Activated naive CD8-positive, alpha-beta T cell (primary cell): ENCODE results near the gene PLPP3.

Source experiments
- H3K27ac Mint-ChIP-seq: one replicate; pipeline ENCODE4 v1.8.0; 2021; ENCODE audit warnings: mixed read lengths
- H3K27me3 Mint-ChIP-seq: one replicate; pipeline ENCODE4 v1.8.0; 2021; ENCODE audit warnings: mixed read lengths
- H3K36me3 Mint-ChIP-seq: one replicate; pipeline ENCODE4 v1.8.0; 2021; ENCODE audit warnings: mixed read lengths
- H3K4me1 Mint-ChIP-seq: one replicate; pipeline ENCODE4 v1.8.0; 2021; ENCODE audit warnings: low read depth, mixed read lengths
- H3K4me3 Mint-ChIP-seq: one replicate; pipeline ENCODE4 v1.8.0; 2021; ENCODE audit warnings: mild to moderate bottlenecking, mixed read lengths
- H3K9me3 Mint-ChIP-seq: one replicate; pipeline ENCODE4 v1.8.0; 2021; ENCODE audit warnings: low read depth, mixed read lengths

PLPP3 gene

DNA sequence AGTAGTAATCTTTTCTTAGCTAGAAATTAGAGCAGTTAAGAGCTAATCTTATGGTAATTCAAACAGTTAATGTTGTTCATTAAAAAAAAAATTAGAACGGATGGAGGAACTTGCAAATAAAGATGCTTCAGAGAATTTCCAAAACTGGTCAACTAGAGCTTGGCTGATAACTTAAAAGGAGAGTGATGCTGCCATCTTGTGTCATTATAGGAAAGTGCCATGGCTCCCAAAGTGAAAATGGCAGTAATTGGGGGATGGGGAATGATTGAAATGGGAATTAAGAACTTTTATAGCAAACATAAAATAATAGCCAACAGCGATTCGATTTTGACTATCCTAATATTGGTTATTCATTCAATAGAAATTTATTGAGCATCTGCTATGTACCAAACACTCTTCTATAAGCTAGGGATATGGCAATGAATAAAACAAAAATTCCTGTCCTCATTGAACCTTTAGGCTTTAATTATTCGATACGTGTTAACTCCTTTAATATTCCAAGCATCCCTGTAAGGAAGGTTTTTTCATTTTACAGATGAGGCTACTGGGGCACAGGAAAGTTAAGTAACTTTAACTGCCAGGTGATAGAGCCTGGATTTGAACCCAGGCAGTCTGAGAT, 5.7 kb upstream of the PLPP3 start:
- Mint-ChIP-seq H3K4me1 (no peaks in the 10 kb centered on the region), H3K4me3 (no peak overlapping the region), H3K36me3 (no peaks in the 10 kb centered on the region), H3K27ac (no peak overlapping the region), H3K27me3 (peaks cover 4% of the 10 kb centered on the region), H3K9me3 (no peaks in the 10 kb centered on the region)

DNA sequence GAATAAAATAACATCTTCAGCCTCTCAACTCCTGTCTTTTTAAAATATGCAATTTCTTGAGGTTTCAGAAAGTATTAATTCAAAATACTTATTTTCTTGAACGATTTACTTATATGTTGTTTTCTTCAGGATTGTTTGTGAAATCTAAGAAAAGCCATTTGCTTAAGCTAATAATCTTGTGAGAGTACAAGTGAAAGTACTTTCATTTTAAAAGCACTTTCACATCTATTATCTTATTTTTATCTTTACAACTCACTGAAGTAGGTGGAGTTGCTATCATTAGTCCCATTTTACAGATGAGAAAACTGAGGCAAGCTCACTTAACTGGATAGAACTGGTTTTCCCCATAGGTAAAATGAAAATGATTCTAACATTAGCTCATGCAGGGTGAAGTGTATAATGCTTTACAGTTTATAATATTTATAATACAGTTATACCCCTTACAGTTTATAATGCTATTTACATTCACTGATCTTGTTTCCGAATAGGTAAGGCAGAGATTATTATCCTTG, 4.7 kb upstream of the PLPP3 start:
- Mint-ChIP-seq H3K4me3 (no peak overlapping the region), H3K27ac (no peak overlapping the region), H3K4me1 (peaks cover 3% of the 10 kb centered on the region), H3K9me3 (no peaks in the 10 kb centered on the region), H3K36me3 (no peaks in the 10 kb centered on the region), H3K27me3 (peaks cover 7% of the 10 kb centered on the region)

DNA sequence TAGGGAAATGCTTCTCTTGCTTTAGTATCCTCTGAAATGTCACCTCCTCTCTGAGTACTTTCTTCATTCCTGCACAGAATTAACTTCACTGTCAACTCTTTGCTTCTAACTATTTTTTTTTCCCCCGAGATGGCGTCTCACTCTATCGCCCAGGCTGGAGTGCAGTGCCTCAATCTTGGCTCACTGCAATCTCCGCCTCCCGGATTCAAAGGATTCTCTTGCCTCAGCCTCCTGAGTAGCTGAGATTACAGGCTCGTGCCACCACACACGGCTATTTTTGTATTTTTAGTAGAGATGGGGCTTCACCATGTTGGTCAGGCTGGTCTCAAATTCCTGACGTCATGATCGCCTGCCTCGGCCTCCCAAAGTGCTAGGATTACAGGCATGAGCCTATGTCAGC, 1.4 kb upstream of the PLPP3 start:
- no peak overlapping the region for H3K4me3 Mint-ChIP-seq
- H3K36me3 Mint-ChIP-seq: no peaks in the 10 kb centered on the region
- H3K27me3 Mint-ChIP-seq: peaks cover 21% of the 10 kb centered on the region
- H3K4me1 Mint-ChIP-seq: peaks cover 10% of the 10 kb centered on the region
- H3K27ac Mint-ChIP-seq: no peak overlapping the region
- H3K9me3 Mint-ChIP-seq: no peaks in the 10 kb centered on the region

DNA sequence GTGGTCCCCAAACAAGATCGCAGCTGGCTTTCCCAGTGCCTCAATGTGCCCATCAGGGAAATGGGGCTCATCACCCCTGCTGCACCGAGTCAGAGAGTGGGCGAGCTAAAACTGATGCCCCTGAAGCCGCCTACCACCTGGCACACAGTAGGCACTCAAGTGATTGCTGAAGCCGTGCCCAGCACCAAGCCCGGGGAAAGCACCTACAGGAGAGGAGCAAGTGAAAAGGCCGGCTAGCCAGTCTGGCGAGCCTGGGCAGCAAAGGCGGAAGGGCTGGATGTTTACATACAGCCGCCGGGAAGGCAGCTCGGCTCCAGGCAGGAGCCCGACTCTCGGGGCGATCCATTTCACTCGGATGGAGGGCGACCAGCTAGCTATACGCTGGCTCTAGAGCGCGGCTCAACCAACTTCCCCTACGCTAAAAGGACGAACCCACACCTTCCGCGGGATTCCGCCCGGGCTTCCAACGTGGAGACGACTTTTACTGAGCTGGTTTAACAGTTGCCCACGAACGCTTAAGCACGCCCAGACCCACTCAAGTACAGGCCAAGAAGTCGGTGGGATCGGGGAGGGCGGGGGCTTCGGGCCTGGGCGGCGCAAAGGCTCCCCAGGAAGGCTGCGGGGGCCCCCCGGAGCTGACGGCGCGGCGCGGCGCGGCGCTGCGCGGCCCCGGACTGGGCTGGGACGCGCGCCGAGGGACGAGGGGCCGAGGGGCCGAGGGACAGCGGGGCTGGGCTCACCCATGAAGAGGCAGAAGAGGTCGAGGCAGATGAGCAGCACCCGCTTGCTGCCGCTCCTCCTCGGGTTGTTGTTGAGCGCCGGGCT, 1.0 kb downstream of the PLPP3 start:
- Mint-ChIP-seq H3K27ac (no peak overlapping the region), H3K4me1 (peaks cover 10% of the 10 kb centered on the region), H3K36me3 (no peaks in the 10 kb centered on the region), H3K4me3 (peak overlapping the region; percentile 75), H3K27me3 (peaks cover 21% of the 10 kb centered on the region), H3K9me3 (no peaks in the 10 kb centered on the region)

DNA sequence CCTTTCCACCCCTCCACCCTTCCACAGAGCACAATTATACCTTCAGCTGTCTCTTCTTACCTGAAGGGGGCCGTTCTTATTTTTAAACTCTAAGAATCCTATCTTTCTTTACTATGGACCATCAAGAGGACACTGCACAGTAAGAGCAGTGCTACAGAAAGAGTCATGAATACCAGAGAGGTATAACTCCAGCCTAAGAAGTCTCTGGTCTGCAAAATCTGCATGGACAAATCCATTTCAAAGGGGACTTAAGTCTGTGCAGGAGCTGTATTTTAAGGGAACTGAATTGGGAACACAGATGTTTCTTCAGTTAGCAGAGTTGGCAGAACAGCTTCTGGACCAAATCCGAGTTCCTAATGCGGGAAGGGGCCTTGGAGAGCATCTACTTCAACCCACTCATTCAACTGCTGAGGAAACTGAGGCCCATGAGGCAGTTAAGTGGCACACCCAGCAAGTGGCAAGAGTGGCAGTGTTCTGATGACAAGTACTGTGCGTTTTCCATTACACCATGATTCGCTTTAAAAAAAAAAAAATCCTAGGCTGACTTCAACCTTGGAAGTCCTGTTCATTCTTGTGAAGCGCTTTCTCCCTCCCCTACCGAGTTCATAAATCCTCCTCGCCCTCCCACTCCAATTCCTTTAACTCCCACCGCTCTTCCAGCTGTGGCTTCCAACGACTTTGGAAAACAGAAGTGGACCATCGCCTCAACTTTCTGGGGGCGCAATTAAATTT, 1.8 kb downstream of the PLPP3 start:
- Mint-ChIP-seq H3K4me3 (no peak overlapping the region), H3K4me1 (peaks cover 10% of the 10 kb centered on the region), H3K36me3 (no peaks in the 10 kb centered on the region), H3K9me3 (no peaks in the 10 kb centered on the region), H3K27ac (no peak overlapping the region), H3K27me3 (peaks cover 21% of the 10 kb centered on the region)

DNA sequence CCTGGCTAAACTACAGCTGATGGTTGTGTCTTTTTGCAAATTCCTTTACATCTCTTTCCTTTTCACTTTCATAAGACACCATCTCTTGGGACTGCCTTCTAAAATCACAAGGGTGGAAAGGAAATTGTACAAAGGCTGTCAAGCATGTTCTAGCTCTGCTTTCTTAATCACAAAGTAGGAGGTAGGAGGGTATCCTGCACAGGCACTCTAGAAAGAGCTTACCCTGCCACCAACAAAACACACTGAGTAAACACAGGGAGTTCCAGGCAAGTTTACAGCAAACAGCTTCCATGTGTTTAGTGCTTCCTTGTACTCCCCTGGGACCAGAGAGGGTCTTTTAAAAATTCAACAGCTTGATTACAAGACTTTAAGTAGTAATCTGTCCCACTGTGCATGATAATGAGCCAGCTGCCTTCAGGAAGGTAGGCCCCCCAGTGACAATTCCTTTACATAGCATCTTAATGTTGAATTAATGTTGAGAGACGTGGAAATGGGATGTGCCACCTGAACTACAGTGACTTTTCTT, 2.4 kb downstream of the PLPP3 start:
- Mint-ChIP-seq H3K36me3 (no peaks in the 10 kb centered on the region), H3K4me3 (no peak overlapping the region), H3K9me3 (no peaks in the 10 kb centered on the region), H3K27ac (no peak overlapping the region), H3K27me3 (peaks cover 21% of the 10 kb centered on the region), H3K4me1 (peaks cover 10% of the 10 kb centered on the region)

DNA sequence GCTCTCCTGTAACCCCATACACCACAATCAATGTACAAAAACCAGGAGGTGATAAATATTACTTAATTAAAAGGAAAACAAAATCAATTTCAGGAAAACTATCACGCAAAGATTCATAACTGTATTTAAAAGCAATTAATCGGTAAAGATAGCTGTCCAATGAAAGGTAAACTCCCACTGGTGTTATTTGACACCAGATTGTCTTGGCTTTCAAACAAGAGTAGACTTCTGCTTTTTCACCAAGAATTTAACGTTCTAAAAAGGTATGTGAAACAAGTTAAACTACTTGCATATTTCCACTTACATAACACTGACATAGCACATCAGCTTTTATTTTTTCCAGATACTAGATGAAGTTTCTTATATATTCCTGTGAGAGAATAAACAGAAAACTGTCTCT, 3.5 kb downstream of the PLPP3 start:
- Mint-ChIP-seq H3K27ac (no peak overlapping the region), H3K9me3 (no peaks in the 10 kb centered on the region), H3K4me1 (peaks cover 10% of the 10 kb centered on the region), H3K36me3 (no peaks in the 10 kb centered on the region), H3K27me3 (peaks cover 19% of the 10 kb centered on the region), H3K4me3 (no peak overlapping the region)

DNA sequence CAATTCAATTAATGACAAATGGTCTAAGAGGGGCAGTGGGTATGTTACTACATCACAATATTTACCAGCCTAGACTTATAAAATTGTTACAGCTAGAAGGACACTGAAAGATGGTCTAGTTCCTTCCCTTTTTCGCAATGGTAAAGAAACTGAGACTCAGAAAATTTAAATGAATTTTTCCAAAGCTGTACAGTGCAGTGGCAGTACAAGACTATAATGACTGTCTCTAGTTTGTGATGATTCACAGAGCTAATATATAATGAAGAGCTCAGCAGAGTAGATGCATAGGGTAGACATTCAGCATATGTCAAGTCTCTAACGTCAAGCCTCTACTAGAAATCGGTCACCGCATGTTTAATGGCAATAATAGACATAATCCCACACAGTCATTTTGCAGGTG, 4.6 kb downstream of the PLPP3 start:
- peaks cover 15% of the 10 kb centered on the region for H3K27me3 Mint-ChIP-seq
- peaks cover 10% of the 10 kb centered on the region for H3K4me1 Mint-ChIP-seq
- no peaks in the 10 kb centered on the region for H3K9me3 Mint-ChIP-seq
- no peak overlapping the region for H3K27ac Mint-ChIP-seq
- H3K36me3 Mint-ChIP-seq: no peaks in the 10 kb centered on the region
- H3K4me3 Mint-ChIP-seq: no peak overlapping the region

DNA sequence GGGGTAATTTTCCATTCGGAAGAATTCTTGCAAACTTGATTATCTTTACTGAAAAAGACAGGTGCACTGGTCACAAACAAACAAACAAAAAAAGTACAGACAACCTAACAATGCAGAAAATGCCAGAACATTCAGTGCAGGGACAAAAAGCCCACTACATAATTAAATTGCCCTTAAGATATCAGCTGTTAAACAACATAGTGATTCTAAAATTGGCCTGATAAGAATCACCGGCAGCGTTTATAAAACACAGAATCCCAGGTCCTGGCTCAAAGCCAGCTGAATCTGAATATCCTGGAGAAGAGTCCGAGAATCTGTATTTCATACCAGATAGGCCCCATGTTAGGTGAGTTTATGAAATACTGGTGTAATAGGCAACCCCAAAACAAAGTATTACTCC, 6.1 kb downstream of the PLPP3 start:
- H3K4me3 Mint-ChIP-seq: no peak overlapping the region
- no peaks in the 10 kb centered on the region for H3K9me3 Mint-ChIP-seq
- H3K27ac Mint-ChIP-seq: no peak overlapping the region
- peaks cover 14% of the 10 kb centered on the region for H3K27me3 Mint-ChIP-seq
- H3K36me3 Mint-ChIP-seq: no peaks in the 10 kb centered on the region
- H3K4me1 Mint-ChIP-seq: peaks cover 4% of the 10 kb centered on the region

DNA sequence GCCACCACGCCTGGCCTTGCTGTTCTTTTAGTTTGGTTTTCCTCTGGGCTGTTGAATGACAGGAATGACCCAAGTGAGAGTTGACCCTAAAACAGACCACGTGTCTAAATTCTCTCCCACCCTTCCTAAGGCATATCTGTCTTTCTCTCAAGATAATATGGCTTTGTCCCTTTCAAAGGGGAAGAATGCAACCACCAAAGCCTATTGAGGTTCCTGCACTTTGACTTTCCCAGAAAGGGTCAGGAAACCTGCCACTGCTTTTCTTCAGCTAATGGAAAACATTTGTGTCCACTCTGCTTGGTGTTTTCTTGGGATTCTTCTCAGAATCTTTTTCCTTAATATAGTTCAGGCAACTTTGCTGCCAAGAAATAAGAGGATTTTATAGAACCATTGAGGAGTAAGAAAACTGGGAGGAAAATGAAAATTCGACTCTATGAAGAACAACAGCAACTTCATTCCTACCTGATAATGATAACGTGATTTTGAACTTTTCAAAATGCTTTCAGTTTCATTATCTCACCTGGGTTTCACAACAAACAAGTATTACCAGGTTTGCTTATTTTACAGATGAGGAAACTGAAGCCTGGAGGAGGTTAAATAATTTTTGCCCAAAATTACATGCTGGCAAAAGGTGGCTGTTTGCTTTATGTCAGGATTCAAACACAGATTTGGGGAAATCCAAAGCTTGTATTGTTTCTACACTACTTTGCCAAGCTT, 6.9 kb downstream of the PLPP3 start:
- H3K4me3 Mint-ChIP-seq: no peak overlapping the region
- H3K27ac Mint-ChIP-seq: no peak overlapping the region
- H3K27me3 Mint-ChIP-seq: peaks cover 10% of the 10 kb centered on the region
- H3K9me3 Mint-ChIP-seq: no peaks in the 10 kb centered on the region
- H3K4me1 Mint-ChIP-seq: no peaks in the 10 kb centered on the region
- H3K36me3 Mint-ChIP-seq: no peaks in the 10 kb centered on the region

DNA sequence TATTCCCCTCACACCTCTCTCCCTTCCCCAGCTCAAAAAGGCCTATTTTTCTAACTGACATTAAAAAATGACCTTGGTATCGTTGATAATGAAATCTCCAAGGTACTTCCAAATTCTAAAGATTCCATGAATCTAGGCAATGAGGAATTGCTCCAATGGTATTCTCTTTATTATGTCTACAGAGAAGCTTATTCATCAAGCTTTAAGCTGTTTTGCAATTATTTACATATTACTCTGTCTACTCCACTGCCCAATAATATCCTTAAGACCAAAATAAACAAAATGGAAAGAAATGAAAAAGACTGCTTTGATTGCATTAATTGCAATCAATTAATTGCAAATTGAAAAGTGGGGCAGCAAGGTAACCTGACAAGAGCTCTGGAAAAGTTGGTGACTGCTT, 7.9 kb downstream of the PLPP3 start:
- no peak overlapping the region for H3K27ac Mint-ChIP-seq
- peaks cover 1% of the 10 kb centered on the region for H3K27me3 Mint-ChIP-seq
- H3K9me3 Mint-ChIP-seq: no peaks in the 10 kb centered on the region
- H3K4me3 Mint-ChIP-seq: no peak overlapping the region
- H3K36me3 Mint-ChIP-seq: no peaks in the 10 kb centered on the region
- H3K4me1 Mint-ChIP-seq: no peaks in the 10 kb centered on the region

DNA sequence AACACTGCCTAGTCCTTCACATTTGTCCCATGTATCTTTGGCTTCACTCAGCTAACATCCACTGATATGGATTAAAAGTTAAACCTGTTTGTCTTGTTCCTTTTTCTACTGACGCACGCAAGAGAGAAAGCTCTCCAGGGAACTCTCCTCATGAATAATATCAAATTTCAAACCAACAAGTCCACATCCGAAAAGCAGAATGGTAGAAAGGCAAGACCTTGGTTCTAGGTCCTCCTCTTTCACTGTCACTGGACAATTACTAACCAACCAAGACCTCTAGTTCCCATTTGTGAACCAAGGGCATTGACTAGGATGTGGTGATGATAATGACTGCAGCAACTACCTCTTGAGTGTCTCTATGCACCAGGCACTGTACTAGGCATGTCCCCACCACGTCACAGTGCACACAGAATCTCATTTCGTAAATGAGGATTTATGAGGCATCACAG, 8.4 kb downstream of the PLPP3 start:
- Mint-ChIP-seq H3K9me3 (no peaks in the 10 kb centered on the region), H3K4me3 (no peak overlapping the region), H3K36me3 (no peaks in the 10 kb centered on the region), H3K27me3 (no peaks in the 10 kb centered on the region), H3K4me1 (no peaks in the 10 kb centered on the region), H3K27ac (no peak overlapping the region)

DNA sequence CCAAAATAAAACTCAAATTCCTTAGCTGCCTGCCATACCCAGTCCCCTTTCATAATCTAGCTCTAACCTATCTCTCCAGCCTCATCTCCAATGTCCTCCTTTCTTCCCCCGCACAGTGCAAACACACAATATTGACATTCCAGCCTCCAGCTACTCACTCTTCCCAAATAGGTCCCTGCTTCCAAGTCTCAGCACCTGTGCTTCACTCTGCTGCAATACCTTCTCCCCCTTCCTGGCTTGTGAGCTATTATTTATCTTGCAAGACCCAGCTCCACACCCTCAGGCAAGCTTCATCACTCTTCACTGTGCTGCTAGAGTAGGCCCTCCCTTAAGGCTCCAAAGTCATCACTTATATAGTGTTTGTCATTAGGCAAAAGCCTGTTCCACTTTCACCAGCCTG, 9.7 kb downstream of the PLPP3 start:
- H3K9me3 Mint-ChIP-seq: no peaks in the 10 kb centered on the region
- H3K27ac Mint-ChIP-seq: no peak overlapping the region
- H3K27me3 Mint-ChIP-seq: no peaks in the 10 kb centered on the region
- no peak overlapping the region for H3K4me3 Mint-ChIP-seq
- no peaks in the 10 kb centered on the region for H3K36me3 Mint-ChIP-seq
- H3K4me1 Mint-ChIP-seq: no peaks in the 10 kb centered on the region

DNA sequence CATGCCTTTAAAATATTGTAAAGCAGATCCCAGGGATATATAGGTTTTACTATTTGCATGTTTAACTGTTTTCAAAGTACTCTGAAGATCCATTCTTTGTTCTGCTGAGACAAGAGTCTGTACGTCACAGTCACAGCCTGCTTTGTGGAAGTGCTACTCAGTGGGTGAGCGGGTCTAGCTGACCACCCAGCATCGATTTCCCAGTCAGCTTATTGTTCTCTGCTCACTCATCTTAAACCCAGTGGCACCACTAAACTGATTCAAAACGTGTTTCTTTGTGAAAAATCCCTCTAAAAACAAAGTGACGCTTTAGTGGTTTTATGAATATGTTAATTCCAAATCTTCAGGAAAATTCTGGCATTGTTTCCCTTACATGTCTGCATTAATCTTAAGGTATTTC, 12.4 kb downstream of the PLPP3 start:
- H3K36me3 Mint-ChIP-seq: no peaks in the 10 kb centered on the region
- no peak overlapping the region for H3K4me3 Mint-ChIP-seq
- H3K27ac Mint-ChIP-seq: no peak overlapping the region
- no peaks in the 10 kb centered on the region for H3K4me1 Mint-ChIP-seq
- H3K9me3 Mint-ChIP-seq: no peaks in the 10 kb centered on the region
- no peaks in the 10 kb centered on the region for H3K27me3 Mint-ChIP-seq
